Fibroblast of skin of right biceps (primary cell): ENCODE results near the gene NTM.

ENCODE experiments used
- DNase-seq: peaks from one replicate; pipeline ENCODE4 v3.0.0-alpha.2; 2013

The NTM gene

DNA sequence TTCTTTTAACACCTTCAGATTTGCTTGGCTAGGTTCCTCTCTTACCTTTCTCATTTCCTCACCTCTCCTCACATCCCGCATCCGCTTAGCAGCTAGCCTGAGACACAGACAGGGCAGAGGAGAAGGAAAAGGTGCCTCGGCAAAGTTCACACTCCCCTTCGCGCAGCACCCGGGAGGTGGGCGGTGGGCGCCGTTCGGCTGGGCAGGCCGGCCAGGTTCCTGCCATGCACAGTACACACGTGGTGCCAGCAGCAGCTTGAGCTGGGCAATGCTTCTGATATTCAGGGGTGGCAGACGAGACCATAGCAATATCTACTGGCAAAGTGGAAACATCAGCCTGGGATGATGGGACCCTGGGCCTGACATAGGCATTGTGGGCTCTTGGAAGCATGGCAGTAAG is 3.3 kb downstream of the NTM start:
- no peak for DNase-seq

DNA sequence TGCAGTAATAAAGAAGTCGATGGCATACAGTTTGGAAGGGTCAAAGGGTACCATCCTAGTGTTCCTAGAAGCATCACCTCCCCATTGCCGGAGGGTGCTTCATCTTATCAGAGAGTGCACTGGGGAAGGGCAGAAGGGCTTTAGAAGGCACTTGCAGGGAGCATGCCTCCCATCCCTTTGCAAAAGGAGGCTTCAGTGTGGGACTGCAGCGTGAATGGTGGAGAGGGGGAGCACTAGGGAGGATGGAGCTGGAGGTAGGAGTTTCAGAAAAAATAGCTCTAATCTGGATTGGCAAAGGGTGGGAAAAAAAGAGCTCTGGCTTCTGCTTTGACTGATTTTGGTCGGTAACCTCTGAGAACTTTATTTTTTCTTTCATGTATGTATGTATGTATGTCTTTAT is 5.0 kb downstream of the NTM start:
- DNase-seq: no peak

DNA sequence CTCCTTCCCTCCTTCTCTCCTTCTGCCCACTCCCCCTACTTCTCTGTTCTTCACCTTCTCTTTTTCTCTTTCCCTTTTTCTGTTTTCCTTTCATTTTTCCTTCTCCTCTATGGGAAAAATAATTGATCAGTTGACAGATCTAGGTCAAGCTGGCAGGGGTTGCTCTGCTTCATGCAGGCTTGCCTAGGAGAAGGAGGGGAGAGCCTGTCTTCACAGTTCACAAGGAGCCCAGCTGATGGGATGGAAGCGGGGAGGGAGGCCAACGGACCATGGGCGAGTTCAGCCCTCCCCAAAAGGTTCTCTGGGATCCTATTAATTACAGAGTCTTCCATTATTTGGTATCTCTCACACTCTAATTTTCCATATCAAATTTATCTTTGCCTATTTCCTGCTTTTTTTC is 5.5 kb downstream of the NTM start:
- DNase-seq: no peak

DNA sequence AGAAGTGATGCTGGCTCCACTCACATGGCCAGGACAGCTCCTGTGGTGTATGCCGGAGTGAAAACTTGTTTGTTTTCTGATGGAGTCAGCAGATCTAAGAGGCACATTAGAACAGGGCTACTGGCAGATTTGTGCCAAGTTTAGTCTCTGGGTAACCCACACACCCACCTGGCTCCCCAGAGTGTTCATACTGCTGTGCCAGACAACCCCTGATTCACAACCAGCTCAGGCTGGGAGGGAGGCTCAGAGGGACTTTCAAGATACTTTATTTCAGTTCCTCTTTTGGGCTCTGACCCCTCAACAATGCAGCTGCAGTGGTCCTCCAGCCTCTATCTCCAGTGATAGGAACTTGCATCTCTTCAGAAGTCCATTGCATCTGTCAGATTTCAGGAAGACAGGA is 8.5 kb downstream of the NTM start:
- DNase-seq: no peak

DNA sequence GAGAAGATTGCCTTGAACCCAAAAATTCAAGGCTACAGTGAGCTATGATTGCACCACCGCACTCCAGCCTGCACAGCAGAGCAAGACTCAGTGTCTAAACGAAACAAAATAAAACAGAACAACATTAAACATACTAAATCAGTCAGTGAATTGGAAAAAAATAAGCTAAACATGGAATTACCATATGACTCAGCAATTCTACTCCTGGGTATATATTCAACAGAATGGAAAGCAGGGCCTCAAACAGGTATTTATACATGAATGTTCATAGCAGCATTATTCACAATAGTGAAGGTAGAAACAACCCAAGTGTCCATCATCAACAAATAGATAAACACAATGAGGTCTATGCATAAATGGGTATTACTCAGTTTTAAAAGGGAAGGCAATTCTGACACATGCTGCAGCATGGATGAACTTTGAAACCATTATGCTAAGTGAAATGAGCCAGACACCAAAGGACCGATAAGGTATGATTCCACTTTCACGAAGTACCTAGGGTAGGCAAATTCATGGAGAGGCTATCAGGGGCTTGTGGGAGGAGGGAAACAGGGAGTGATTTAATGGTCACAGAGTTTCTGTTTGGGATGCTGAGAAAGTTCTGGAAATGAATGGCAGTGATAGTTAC is 15.5 kb downstream of the NTM start:
- DNase-seq: no peak

DNA sequence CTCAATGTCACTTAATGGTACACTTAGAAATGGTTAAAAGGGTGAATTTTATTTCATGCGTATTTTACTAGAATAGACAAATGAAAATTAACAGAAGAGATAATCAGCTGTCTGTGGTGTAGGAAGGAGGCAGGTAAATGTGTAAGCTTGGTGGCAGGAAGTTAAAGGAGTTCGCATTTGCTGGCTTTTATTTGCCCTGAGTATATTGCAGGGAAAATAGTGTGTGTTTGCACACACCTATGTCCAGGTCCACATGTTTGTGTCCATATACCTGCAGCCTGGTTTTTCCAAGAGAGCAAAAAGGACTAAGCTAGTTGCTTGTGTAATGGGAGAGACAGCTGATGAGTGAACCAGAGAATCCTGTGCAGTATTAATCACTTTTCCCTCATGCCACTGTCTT is 16.0 kb downstream of the NTM start:
- no peak for DNase-seq

DNA sequence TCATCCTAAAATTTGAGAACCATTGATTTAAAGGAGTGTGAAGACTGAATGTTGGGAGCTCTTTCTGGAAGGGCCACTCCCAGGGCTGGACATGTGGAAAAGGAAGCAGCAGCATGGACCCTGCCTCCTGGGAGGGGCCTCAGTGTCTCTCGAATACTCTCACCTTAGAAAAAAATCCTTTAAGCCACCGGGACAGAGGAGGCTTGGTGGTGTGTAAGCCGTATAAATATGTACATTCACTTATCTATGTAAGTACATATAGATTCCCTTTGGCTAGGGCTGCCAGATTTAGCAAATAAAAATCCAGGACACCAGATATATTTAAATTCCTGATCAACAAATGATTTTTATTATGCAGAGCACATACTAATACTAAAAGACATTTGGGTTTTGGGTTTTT is 17.6 kb downstream of the NTM start:
- DNase-seq: no peak

DNA sequence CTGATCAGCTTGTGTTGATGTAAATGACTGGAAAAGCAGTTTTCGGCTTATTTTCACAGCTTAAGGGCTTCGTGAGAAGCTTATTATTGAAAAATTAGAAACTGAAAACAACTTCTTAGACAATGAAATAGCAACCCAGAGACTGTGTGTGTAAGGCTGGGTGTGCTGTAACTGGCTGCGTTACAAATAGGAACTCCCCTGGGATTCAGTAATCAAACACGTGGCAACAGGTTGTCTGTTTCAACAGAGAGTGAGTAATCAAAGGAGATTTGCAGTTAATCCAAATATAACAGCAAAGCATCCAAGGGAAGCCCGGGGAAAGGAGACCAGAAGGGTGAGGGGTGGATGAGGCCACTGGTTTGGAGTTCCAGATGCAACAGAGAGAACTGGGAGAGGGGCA is 19.2 kb downstream of the NTM start:
- peak; percentile 5 for DNase-seq

DNA sequence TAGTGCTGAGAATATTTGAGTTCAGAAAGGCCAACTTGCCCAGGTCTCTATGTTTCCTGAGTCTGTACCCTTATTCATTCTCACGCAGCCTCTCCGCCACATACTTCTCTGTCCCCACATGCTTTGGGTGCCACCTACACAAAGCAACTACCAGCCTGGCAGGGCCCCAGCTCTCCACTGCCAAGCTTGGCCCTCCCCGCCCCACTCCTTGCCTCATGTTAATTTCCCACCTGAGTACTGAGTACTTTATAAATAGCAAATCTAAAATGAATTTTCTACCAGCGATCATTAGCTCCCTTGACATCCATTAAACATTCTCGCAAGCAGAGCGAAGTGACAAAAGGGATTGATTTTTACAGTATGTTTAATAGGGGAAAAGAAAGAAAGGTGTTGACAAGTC is 20.8 kb downstream of the NTM start:
- no peak for DNase-seq

DNA sequence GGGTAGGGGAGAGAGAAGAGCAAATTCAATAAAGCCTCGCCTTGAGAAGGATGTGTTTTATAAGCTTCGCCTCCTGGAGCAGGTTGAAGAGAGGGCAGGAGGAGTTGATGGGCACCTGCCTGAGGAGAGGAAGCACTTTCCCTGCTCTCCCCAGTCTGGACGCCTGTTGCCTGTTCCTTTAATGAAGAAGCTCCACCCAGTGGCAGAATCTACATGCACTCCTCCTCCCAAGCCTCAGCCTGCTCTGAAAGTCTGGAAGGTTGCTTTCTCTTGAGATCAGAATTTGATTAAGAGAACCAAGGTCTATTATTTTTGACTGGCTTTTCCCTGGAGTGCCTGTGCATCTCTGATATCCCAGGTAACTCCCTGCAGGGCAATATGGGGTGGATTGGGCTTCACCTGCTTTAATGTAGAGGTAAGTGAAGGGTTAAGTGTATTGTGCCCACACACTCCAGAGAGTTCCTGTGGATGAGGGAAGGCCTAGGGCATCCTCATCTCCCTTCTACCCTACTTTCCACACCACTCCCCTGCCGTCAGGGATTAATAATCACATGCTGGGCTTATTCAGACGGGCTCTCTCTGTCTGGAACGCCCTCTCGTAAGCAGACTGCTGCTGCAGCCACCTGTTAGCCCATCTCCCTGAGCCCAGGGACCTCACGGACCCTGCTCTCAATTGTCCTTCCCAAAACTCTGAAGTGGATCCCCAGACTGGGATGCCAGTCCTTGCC is 22.3 kb downstream of the NTM start:
- peak; percentile 22 for DNase-seq

DNA sequence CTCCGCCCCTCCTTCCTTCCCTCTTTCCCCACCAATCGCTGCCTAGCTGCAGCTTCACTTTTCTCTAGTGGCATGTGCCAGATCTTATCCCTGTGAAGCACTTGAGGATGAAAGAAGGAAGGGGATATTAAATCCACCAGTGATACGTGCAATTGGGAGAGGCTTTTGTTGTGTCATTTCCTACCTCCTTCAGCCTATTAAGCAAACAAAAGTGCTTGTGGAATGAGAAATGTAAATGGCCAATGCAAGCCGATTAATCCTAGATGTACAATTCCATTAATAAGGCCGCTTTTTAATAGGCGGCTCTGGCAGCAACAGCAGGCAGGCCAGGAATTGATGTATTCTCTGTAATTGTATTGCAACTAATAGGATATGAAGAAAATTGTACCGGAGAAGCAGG is 23.3 kb downstream of the NTM start:
- no peak for DNase-seq

DNA sequence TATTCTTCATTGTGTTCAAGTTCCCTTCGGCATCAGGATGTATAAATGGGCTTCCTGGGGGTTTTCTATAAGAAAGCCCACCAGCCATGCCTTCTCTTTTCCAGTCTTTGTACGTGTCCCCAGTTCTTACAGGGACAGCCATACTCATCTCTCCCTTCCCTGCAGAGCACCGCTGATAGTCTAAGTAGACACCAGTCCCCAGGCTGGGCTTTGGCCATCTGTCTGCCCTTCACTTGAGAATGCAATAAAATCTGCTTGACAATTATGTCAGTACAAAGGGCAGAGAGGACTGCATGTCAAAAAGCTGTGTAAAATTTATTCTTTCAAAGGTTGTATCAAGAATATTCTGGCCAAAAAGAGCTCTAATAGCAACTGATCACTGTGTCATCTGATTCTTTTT is 27.3 kb downstream of the NTM start:
- DNase-seq: no peak

DNA sequence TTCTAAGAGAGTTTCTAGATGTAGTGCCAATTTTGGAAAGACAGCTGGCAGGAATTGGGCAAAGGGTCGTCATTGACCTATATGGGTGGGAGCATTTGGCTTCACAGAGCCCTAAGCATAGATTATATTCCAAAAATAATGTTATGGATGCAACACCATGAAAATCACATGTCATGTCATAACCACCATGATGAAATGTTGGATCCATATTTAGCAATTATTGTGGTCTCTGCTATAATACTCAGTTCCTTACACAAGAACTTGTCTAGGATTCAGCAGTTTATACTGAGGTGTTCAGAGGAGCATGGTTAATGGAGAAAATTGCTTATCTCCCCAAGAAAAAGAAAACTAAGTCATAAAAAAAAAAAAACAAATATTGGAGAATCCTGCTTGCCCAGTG is 31.6 kb downstream of the NTM start:
- DNase-seq: no peak

DNA sequence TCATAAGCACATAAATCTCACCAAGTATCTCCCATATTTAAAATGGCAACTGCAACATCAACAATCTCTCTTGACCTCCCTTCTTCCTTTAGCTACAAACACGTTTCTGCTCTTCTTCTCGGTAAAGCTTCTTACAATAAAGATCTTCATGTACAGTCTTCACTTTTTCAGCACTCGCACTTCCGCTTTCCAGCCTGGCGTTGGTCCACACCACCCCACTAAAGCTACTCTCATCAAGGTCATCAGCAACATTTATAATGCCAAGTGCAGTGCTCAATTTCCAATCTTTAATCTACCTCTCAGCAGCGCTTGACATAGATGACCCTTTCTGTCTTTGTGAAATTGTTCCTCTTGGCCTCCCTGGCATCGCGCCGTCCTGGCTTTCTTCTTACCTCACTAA is 33.6 kb downstream of the NTM start:
- DNase-seq: no peak

DNA sequence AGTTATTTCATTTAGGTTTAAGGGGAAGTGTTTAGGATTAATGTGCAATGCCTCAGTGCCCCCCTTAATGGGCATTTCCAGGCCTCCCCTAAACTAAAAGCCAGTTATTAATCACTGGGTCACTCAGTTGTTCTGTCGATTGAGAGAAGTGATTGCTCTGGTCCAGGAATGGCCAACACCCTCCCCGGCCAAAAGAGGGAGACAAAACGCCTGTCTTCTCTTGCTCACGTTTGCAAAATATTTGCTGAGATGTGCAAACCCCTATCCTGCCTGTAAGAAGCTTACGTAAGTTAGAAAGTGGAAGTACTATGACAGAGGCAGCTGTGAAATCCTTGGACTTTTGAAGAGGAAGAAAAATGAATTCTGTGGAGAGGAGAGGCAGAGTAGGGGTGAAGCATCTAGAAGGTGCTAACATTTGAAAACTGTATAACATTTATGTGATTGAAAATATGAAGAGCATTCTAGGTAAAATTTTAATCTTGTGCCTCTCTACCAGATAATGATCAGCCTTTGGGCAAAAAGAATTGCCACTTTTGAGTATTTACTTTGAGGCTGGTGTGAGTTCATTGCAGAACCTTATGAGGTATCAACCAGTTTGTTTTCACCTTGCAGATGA is 37.7 kb downstream of the NTM start:
- peak; percentile 61 for DNase-seq

DNA sequence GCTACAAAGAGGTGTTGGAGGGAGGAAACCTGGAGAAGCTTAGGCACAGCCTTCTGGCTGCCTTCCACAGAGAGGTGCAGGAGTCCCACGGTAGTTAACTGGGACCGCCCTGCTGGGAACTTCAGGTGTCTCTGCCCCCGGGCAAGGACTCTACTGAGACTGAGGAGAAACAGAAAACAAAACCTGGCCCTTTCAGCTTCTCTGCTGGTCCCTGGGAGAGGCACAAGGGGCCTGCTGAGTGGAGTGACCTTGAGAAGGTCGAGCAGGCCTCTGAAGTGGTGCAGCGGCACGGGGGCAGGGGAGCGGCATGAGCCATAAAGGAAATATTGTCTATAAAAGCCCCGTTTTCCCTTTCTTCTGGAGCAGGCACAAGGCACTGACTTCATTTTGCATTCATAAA is 38.9 kb downstream of the NTM start:
- no peak for DNase-seq

DNA sequence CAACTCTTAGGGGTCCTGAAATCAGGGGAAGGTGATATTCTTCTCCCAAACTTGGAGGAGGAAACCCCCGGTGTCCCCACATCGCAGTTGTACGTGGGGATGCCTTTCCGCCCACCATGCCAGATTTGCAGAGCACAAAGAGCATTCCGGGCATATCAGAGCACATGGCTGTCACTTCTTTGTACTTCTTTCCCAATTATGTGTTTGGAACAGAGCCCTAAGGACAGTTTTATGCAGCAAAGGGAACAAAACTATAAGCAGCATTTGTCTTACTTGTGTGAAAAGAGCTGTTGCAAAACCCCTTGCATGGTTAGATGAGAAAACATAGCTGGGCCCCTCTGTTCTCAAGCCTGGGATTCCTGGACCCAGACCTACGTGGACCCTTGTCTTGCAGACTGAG is 41.2 kb downstream of the NTM start:
- peak; percentile 5 for DNase-seq

DNA sequence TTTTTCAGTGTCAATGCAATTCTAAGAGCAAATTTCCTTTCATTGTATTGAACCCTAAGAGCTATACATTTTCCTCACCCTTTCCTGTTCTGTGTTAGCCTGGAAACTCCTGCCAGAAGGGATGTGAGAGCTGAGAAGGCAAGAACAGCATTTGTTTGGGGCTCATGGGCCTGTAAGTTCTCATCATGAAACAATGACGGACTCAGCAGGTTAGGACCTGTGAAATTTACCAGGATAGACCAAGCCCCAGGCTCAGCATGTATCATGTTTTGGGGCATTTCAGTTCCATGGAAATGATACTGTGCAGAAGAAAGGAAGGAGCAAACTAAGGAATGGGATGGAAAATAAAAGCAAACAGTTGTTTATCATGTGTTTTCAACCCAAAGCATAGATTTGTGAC is 41.6 kb downstream of the NTM start:
- no peak for DNase-seq

DNA sequence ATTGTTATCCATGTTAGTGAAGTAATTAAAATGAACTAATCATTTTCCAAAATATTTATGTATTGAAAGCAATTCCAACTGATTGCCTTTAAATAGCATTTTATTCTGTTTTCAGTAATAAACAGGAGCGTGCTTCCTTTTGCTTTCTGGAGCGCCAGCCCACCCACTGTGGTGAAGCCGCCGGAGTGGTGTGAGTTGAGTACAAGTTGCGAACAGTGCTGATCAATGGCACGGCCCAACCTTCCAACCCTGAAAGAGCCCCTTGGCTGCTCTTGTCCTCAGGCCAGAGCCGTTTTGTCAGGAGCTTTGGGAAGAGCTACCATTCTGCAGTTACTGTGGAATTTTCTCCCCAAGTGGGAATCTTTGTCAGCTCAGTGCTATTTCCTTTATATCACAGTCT is 42.8 kb downstream of the NTM start:
- DNase-seq: no peak

DNA sequence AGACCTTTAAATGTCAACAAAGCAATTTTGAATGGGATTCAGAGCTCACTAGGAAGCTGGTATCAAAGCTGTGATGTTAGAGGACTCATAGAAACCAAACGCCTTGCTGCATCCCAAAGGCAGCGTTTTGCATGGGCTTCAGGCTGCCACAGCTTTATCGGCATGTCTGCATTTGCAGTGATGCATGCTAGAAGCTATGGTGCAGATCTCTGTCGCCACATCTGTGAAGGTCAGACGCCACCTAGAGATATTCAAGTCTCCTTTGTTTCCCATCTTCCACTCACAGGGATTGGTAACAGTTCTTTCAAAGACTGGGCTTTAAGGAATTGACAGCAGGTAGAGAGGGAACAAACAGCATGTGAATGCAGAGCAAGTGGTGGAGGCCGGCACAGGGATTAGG is 47.8 kb downstream of the NTM start:
- DNase-seq: no peak

DNA sequence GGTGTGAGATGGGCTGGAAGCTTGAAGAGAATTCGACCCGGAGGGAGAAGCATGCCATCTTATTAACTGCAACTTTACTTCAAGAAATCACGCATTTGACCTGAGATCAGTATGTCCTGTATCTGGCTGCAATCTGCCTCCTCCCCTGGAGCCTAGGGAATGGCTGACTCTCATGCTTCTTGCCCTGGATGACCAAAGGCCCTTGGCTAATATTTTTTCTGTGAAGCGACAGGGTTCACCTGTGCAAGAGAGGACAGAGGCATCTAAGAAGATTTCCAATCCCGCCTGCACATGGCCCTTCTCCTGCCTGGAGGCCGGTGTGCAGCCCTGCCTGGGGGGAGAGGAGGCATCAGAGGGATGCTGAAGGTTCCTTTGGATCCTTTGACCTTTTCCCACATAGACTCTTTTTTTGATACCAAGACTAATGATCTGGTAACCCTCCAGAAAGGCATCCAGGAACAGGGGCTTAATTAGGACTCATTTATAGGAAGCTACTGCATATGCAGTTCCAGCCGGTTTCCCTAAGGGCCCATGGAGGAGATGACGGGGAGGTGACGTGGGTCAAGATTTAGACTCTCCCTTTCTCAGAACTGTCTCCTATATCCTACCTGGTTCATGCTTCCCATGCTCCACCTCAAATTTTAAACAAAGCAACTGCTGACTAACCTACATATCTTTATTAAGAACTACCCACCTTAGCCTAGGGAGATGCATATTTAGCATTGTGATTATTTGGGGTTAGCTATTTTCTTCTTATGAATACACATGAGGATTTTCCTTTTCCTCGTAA is 50.8 kb downstream of the NTM start:
- no peak for DNase-seq

DNA sequence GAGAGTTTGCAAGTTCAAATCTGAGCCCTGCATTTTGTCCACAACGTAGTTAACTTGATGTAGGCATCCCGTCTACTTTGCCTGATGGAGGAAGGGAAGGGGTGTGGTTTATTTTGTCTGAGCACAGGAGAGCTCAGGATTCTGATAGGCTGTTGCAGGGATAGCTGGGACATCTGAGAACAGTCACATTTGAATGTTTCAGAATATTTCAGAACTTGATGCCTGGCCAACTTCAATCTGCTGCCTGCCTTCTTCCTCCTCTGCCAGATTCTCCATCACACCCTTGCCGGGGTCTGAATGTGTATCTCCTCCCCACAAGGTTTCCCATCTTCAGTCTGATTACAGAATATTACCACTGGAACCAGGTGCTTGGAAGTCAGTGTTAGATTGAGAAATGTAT is 51.6 kb downstream of the NTM start:
- no peak for DNase-seq

DNA sequence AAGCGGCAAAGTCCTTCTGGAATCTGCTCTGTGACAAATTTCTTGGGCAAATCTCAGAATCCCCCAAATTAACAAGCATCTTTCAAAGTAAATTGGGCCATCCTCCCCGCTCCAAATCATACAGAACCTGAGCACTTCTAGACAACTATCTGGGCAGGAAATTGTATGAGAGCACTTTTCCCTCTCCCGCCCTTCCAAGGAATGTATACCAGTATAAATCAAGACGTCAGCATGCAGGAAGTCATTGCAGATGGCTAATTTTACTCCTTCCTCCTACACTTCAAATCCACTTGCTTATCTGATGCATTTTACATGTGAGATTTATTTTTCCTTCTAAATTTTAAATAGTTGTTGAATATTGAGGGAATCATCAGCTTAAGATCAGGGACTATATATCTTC is 52.1 kb downstream of the NTM start:
- peak; percentile 45 for DNase-seq

DNA sequence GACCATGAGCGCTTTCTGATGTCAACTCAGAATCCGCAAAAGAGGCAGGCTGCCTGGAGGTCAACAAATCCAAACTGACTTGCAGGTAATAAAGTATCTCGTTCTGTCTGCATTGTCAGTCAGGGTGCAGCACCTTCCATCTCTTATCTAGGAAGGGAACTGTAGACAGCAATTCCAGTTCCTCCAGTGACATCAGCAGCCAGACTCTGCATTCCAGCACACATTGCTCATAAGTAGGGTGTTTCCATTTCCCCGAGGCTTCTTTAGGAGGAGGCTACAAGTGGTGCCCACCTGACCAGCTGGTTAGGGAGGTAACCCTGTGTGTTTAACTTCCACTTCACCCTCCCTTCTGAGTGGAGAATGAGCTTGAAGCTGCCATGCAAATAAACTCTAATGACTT is 53.3 kb downstream of the NTM start:
- DNase-seq: peak; percentile 55
